Measurements from ENCODE around the gene PRKD1.

The PRKD1 gene

GRCh38 chr14:29927376-29928116 is at the start of gene PRKD1:
Gene PRKD1 (minus strand): TSS chr14:29927847.
- Histone ChIP-seq H3K27ac (ENCODE audit: low read length) (no peak within 1 kb of the TSS), H3K9ac (ENCODE audit: low read depth, low read length) (no peak within 1 kb of the TSS)
- no peak for ATAC-seq (ENCODE audit: insufficient read depth, low read depth)

DNA sequence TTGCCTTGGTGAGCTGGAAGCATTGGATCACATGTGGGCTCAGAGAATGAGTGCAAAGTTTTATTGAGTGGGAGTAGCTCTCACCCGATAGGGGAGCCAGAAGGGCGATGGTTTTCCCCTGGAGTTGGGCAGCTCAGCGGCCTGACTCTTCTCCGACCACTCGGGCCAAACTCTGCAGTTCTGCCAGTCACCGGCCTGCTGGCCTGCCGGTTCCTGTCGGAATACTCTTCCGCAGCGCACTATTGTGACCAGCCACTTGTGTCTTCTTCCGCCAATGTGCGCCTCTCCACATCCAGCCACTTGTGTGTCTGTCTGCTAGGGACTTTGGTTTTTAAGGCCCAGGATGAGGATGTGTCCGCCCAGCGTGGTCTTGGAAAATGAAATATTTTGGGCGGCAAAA is 43.5 kb upstream of the PRKD1 start:
- Histone ChIP-seq H2AFZ (ENCODE audit: low read depth, low read length) (no peak overlapping the region), H3K4me2 (ENCODE audit: insufficient read depth, low read length) (no peak overlapping the region)

More at GRCh38 chr14:29927376-29928116, at the start of gene PRKD1:
- no peaks in the 10 kb centered on the region for H3K36me3 ChIP-seq (ENCODE audit: insufficient read depth, low read length)
- no peaks in the 10 kb centered on the region for H3K79me2 ChIP-seq (ENCODE audit: insufficient read depth, low read length)
- no peaks in the 10 kb centered on the region for H3K4me1 ChIP-seq (ENCODE audit: insufficient read depth, low read length)
- H4K20me1 ChIP-seq (ENCODE audit: insufficient read depth, low read length), result no peaks in the 10 kb centered on the region
- H3K4me3 ChIP-seq (ENCODE audit: low read depth in 1 of 2, low read length in 2 of 2), result no peak within 1 kb of the TSS
- no peak for DNase-seq
- no peak within 1 kb of the TSS for H3K4me2 ChIP-seq (ENCODE audit: insufficient read depth, low read length)
- no peaks in the 10 kb centered on the region for H3K9me3 ChIP-seq (ENCODE audit: insufficient read depth, low read length, severe bottlenecking)
- TF ChIP-seq EZH2 (IDR thresholded peaks at IDR 0.05; ENCODE audit: borderline replicate concordance, low read depth, low read length, severe bottlenecking), result no peak
- H2AFZ ChIP-seq (ENCODE audit: low read depth, low read length), result no peak within 1 kb of the TSS
- H3K27me3 ChIP-seq (ENCODE audit: insufficient read depth, low read length, poor library complexity), result no peaks in the 10 kb centered on the region

DNA sequence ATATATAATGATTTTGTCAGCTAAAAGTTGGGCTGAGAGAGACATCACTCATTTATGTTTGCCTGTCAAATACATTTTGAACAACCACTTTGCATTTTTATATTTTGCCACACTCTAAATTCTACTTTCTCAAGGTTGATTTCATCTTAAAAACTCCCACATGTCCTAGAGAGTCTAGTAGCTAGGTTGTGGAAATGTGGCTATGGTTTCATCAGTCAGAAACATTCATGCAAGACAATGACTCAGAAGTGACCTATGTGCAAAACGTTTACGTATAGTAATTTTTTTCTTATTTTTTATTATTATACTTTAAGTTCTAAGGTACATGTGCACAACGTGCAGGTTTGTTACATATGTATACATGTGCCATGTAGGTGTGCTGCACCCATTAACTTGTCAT is 27.4 kb upstream of the PRKD1 start:
- no peak for TF ChIP-seq EZH2 (IDR thresholded peaks at IDR 0.05; ENCODE audit: borderline replicate concordance, low read depth, low read length, severe bottlenecking)
- no peak for TF ChIP-seq CTCF (IDR thresholded peaks at IDR 0.05; ENCODE audit: borderline replicate concordance, extremely low read depth, low read length, poor library complexity, severe bottlenecking)
- no peak for DNase-seq
- Histone ChIP-seq H3K27ac (ENCODE audit: low read length) (no peak overlapping the region), H3K36me3 (ENCODE audit: insufficient read depth, low read length) (no peaks in the 10 kb centered on the region), H4K20me1 (ENCODE audit: insufficient read depth, low read length) (no peaks in the 10 kb centered on the region), H3K9ac (ENCODE audit: low read depth, low read length) (no peak overlapping the region), H2AFZ (ENCODE audit: low read depth, low read length) (no peak overlapping the region), H3K27me3 (ENCODE audit: insufficient read depth, low read length, poor library complexity) (no peaks in the 10 kb centered on the region), H3K79me2 (ENCODE audit: insufficient read depth, low read length) (no peaks in the 10 kb centered on the region), H3K4me3 (ENCODE audit: low read depth in 1 of 2, low read length in 2 of 2) (no peak overlapping the region), H3K9me3 (ENCODE audit: insufficient read depth, low read length, severe bottlenecking) (no peaks in the 10 kb centered on the region), H3K4me1 (ENCODE audit: insufficient read depth, low read length) (no peaks in the 10 kb centered on the region), H3K4me2 (ENCODE audit: insufficient read depth, low read length) (no peak overlapping the region)
- no peak for ATAC-seq (ENCODE audit: insufficient read depth, low read depth)

More for the DNA sequence above, 43.5 kb upstream of the PRKD1 start:
- Histone ChIP-seq H3K27me3 (ENCODE audit: insufficient read depth, low read length, poor library complexity) (no peaks in the 10 kb centered on the region), H3K4me3 (ENCODE audit: low read depth in 1 of 2, low read length in 2 of 2) (no peak overlapping the region), H3K27ac (ENCODE audit: low read length) (no peak overlapping the region), H4K20me1 (ENCODE audit: insufficient read depth, low read length) (no peaks in the 10 kb centered on the region), H3K79me2 (ENCODE audit: insufficient read depth, low read length) (no peaks in the 10 kb centered on the region), H3K9me3 (ENCODE audit: insufficient read depth, low read length, severe bottlenecking) (no peaks in the 10 kb centered on the region), H3K36me3 (ENCODE audit: insufficient read depth, low read length) (no peaks in the 10 kb centered on the region), H3K4me1 (ENCODE audit: insufficient read depth, low read length) (no peaks in the 10 kb centered on the region), H3K9ac (ENCODE audit: low read depth, low read length) (no peak overlapping the region)
- ATAC-seq (ENCODE audit: insufficient read depth, low read depth) (no peak), DNase-seq (no peak)
- TF ChIP-seq EZH2 (IDR thresholded peaks at IDR 0.05; ENCODE audit: borderline replicate concordance, low read depth, low read length, severe bottlenecking), result no peak
- TF ChIP-seq CTCF (IDR thresholded peaks at IDR 0.05; ENCODE audit: borderline replicate concordance, extremely low read depth, low read length, poor library complexity, severe bottlenecking), result no peak

GRCh38 chr14:29953501-29953900 is 25.9 kb upstream of the PRKD1 start:
- no peak overlapping the region for H3K4me2 ChIP-seq (ENCODE audit: insufficient read depth, low read length)
- no peaks in the 10 kb centered on the region for H3K4me1 ChIP-seq (ENCODE audit: insufficient read depth, low read length)
- no peak for DNase-seq
- no peaks in the 10 kb centered on the region for H3K9me3 ChIP-seq (ENCODE audit: insufficient read depth, low read length, severe bottlenecking)
- no peak overlapping the region for H2AFZ ChIP-seq (ENCODE audit: low read depth, low read length)
- no peak overlapping the region for H3K4me3 ChIP-seq (ENCODE audit: low read depth in 1 of 2, low read length in 2 of 2)
- no peak for TF ChIP-seq EZH2 (IDR thresholded peaks at IDR 0.05; ENCODE audit: borderline replicate concordance, low read depth, low read length, severe bottlenecking)
- TF ChIP-seq CTCF (IDR thresholded peaks at IDR 0.05; ENCODE audit: borderline replicate concordance, extremely low read depth, low read length, poor library complexity, severe bottlenecking), result no peak
- H4K20me1 ChIP-seq (ENCODE audit: insufficient read depth, low read length), result no peaks in the 10 kb centered on the region
- no peak overlapping the region for H3K9ac ChIP-seq (ENCODE audit: low read depth, low read length)
- H3K79me2 ChIP-seq (ENCODE audit: insufficient read depth, low read length), result no peaks in the 10 kb centered on the region
- H3K36me3 ChIP-seq (ENCODE audit: insufficient read depth, low read length), result no peaks in the 10 kb centered on the region
- no peak overlapping the region for H3K27ac ChIP-seq (ENCODE audit: low read length)
- ATAC-seq (ENCODE audit: insufficient read depth, low read depth), result no peak
- no peaks in the 10 kb centered on the region for H3K27me3 ChIP-seq (ENCODE audit: insufficient read depth, low read length, poor library complexity)

Measured in DND-41 (cell line).